Nucleus accumbens (tissue), 56 donors: Measurements from ENCODE around the gene PSMC6.
A peak's percentile ranks its signal among the peaks of the same experiment; 100 is the strongest.

Experiments
- DNase-seq, 56 donors: peaks; one replicate each; lab custom pipeline; 2025; lab: John Stamatoyannopoulos, UW

The PSMC6 gene

DNA sequence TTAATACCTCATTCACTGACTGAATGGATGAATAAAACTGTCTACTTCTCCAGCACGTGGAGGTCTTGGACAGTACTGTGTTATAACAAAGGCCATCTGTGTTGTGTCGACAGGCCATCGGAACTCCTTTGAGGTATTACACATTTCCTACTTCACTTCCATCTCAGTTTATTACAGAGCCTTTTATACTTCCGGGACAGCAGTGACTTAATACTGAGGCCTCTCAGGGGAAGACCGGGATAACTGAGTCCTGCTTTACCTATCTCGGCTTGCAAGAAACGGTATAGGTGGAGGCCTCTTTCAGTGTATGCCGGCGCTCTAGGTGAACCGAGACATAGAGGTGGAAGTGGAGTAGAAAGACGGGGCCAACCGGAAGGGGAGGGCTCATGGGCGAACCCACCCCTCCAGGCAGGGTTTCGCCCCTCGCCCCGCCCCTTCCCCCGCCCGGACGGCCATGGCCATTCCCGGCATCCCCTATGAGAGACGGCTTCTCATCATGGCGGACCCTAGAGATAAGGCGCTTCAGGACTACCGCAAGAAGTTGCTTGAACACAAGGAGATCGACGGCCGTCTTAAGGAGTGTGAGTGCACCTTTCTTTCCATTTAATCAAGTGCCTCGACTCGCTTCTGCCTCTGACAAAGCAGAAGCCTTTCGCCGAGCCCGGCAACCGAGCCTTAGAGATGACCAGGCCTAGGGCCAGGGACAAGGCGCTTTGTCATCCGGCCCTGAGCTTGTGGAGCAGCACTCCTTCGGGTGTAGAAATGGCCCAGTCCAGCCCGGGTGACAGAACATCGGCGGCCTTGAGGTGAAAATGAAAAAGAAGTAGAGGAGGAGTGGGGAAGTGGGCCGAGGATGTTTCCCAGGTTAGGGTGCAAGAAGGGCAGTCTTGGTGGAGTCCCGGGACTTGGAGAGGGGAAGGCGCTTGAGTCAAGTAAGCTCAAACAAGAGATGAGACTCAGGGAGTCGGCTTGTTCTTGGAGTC is at the start of gene PSMC6:
TSS of gene PSMC6 (plus strand) at position 477 of the 983 bp plus-strand sequence. CDS start at position 497, 20 bp downstream.
- DNase-seq = peak; percentile 45 to 97 (median 90)

DNA sequence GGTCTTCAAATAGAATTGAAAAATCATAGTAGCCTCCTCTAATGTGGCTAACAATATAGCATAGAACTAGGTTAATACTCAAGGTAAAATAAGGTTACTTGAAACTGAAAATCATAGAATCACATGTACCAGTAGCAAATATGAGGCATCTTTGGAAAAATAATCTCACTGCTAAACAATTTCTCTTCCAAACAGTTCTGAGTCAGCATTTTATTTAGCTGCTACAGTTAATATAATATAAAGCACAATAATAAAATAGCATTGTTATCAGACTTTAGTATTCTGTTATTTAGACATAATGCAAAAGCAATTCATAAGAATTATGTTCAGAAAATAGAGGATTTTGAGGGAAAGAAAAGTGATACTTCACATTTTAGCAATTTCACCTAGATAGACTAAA is 46.7 kb upstream of the PSMC6 start:
- no peak for DNase-seq

DNA sequence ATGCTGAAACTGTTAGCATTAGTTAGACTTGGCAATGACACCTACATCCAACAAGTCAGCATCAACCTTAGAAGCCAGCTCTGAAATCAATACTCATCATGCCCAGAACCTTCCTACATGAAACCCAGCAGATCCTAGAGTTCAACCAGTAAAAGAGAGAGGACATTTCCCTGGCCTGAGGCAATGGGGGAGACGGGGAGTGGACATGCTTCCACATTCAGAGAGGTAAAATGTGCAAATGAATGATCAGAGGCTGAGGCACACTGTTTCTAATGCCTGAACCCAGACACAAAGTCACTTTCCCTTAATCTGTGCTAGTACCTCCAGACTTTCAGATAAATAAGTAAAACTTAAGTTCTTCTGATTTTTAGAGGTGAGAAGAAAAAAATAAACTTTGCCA is 46.2 kb upstream of the PSMC6 start:
- DNase-seq = no peak

DNA sequence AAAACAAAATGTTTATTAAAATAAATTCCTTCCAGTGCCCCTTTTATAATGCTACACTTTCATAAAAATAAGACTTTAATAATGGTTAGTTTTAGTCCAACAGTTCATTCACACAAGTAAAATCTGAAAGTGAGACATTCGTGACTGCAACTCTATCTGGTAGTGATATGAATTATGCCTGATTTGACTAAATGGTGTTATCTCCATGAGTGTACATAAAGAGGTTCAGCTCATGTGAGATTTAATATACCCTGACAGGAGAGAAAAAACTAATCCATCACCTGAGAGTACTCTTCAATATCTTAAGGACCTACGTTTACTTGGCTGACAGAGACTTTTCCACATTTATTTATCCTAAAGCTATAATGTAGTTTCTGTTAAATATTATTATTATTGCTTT is 45.7 kb upstream of the PSMC6 start:
- no peak for DNase-seq

DNA sequence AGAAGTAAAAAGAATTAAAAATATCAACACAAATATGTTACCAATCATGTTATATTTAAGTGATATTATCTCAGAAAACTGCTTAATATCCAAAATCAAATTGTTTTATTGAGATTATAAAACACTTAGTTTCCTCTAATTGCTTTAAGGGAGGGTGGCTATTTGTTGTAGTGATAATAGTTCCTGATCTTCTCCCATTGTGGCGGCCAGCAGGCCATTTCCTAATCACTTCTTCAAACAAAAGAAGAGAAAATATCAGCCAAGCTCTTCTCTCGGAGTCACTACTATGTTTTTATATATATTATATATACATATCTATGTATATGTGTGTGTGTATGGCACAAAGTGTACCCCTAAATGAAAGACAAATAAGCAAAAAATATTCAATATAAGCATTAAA is 43.1 kb upstream of the PSMC6 start:
- DNase-seq = no peak

DNA sequence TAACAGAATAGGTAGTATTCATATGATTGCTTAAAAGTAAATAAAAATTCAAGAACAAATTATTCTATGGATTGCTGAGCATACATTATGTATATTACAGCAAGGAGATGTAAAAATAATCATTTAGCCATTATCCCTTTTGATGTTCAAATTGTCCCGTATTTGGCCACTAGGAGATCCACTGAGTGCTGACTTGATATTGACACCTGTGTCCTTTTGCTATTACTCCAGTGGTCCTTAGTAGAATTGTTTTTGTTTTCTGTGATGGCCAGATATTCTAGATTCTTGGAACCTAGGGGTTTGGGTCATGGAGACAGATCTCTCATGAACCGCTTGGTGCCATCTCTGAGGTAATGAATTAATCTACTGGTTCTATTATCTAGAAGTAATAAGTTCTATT is 28.4 kb upstream of the PSMC6 start:
- no peak for DNase-seq

DNA sequence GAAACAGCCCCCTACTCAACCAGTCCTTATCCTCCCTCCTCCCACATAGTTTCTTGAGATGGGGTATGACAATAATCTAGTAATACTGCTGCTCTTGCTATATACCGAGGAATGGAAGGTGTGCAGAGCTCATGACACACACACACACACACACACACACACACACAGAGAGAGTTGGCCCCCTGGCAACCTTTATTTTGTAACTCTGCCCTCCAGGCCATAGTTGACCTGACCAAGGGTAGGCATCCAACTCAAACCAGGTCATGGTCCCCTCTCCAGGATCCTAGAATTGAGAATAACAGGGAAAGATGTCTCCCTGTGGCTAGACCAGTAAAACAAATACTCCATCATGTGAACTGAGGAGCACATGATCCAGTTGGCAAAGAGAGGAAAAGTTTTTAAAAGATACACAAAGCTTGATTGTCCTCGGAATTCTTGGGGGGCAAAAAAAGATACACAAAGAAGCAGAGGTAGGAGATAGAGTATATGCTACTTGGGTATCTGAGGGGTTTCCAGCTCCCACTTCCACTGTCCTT is 22.9 kb upstream of the PSMC6 start:
- no peak for DNase-seq

DNA sequence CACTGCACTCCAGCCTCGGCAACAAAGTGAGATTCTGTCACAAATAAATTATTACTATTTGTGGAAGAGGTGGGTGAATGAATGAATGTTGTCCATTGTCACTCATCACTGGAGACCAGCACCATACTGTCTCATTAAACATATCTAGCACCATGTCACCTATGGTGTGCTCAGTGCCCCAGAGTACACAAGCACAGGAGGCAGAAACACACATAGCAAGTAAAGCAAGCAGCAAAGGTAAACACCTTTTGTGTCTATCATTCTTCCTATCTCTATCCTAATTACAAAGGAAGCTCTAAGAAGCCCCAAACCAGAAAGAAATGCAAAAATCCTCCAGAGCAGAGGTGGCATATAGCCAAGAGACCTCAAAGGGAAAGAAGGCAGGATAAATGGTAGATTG is 20.8 kb upstream of the PSMC6 start:
- no peak for DNase-seq

DNA sequence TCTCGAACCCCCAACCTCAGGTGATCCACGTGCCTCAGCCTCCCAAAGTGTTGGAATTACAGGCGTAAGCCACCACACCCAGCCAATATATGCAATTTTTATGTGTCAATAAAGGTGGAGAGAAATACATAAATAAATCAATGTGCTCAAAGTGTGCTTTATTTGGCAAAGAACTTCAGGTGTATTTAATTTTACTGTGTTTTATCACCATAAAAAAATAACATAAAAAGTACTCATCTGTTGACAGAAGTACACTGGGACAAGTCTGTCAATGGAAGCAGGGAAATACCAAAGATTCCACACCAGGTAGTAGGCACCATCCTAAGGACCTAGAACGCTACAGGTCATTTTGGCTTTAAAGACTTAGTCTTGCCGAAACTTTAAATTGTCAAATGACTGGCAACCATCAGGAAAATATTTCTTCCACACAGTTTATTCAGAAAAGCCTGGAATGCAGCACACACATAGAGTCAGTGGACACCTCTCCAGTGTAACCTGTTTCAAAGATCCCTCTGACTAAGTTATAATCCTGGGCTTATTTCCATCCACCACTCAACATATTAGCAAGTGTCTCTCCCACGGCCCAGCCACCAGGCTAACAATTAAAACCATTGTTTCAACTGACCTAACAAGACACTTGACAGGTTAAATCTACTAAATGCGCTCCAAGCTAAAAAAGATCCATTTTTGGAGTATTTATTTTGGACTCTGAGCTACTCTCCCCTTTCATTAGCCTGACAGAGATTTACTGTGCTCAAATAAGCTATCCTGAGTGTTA is 15.8 kb upstream of the PSMC6 start:
- no peak for DNase-seq

DNA sequence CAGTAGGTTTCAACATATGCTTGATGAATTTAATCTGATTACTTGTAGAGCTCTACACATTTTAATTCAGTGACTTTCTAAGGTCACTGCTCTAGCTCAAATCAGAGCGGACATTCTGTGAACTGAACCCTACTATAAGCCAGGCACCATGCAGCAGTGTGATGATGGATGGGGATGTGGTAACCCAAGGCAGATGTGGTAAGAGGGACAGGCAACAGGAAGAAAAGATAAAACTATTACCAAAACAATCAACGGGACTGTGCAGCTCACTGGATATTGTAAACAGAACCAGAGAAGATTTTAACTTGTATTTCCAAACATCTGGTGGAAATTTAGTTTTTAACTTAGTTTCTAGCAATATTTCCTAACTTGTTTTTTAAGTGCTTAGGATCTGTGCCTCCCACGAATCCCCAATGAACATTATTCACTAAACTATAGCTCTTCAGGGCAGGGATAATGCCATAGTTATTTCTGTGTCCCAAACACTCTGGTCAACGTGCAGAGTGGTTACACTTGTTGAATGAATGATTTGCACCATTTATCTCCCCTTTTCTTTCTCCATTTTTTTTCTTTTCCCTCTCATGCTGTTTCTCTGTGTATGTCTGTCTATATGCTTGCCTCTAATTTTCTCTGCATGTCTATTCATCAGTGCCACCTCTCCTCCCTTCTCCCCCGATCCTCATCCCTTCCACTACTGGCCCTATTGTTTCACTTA is 14.6 kb upstream of the PSMC6 start:
- no peak for DNase-seq

DNA sequence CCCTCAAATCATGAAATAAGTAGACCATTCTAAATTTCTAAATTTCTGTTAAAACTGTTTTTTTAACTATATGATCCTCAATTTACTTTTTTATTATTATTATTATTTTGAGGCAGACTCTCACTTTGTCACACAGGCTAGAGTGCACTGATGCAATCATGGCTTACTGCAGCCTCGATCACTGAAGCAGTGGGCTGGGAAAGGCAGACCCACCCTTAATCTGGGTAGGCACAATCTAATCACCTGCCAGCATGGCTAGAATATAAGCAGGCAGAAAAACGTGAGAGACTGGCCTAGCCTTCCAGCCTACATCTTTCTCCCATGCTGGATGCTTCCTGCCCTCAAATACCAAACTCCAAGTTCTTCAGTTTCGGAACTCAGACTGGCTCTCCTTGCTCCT is 14.0 kb upstream of the PSMC6 start:
- DNase-seq = no peak

DNA sequence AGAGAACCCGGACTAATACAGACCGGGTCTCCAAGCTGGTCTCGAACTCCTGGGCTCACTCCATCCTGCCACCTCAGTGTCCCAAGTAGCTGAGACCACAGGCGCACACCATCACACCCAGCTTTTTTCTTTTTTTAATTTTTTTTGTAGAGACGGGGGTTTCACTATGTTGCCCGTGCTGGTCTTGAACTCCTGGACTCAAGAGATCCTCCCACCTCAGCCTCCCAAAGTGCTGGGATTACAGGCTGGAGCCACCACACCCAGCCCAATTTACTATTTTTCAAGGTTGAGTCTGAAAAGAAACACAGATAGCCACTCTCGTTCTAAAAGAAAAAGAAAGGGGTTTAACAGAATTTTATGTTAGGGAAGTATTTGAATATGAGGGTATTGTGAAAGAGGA is 13.5 kb upstream of the PSMC6 start:
- no peak for DNase-seq

DNA sequence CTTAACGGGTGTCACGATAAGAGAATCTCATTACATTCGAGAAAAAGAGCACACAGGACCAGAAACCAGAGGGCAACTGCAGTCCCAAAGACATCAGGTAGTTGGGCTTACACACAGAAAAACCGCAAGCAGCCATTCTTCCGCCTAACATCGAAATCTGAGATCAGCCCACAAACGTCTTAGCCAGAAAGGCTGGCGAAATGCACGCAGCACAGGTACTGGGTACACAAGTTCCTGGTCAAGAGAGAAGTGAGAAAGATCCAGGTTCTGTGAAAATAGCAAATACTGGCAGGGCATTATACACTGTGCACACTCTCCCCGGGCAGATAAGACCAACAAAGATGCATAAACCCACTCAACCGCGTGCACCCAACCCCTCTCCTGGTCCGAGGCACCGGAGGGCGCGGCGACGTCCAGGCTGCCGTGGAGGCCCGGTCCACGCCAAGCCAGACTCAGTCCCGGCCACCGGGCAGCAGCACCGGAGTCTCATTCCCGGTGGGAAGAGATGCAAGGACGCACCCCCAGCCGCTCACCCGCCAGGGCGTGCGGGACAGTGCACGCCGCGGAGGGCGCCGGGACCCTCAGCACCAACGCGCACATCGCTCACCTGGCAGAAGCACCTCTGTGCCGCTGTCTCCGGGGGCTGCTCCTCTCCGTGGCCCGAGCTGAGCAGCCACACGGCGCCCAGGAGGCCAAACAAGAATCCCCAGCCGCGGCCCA is 12.1 kb upstream of the PSMC6 start:
- DNase-seq = peak in 29 of 56 donors; percentile 9 to 68 (median 47)

DNA sequence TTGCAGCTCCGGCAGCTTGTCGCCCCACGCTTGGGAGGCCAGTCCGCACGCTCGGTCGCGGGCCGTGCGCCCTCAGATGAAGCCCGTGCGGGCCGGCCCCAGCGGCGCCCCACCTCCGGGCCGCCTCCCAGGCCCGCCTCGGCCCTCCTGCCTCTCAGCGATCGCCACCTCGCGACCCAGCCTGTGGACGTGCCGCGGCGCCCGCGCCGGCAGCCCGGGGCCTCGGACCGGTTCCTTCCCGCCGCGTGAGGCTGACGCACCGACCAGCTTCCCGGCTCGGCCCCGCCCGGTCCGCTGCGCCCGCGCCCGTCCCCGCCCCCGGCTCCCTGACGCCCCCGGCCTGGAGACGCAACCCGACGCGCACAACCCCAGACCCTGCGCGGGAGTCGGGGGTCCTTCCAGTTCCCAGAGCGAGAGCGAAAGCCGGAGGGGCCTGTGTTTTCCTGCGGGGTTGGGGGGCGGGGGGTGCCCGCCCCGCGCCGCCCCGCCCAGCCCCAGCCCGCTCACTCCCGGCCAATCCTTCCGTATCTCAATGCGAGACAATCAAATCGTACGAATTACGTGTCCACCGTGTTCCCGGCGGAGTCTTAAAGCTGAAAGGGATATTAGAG is 11.4 kb upstream of the PSMC6 start, which contains the start of gene ERO1A:
TSS of gene ERO1A (minus strand) at position 78 of the 611 bp plus-strand sequence. CDS start at position 1, 77 bp downstream.
- DNase-seq = peak in 53 of 56 donors; percentile 8 to 83 (median 59)

DNA sequence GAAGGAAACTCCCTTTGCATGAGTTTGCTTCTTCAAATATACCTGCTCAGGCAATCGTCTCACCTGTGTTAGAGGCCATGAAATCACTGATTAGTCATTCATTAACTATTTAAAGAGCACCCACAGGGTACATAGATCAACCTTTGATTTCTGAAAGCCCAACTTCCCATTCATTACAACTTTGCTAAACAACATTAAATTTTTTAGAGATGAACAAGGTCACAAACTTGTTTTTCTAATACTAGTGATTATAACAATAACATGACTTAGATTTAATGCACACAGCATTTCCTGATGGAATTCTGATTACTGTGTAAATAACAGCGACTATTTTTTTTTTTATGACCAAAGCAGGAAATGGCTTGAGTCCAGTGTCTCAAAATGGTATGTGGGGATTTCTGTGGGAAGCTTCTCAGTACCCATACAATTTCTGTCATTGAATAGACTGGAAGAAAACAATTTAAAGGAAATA is 6.3 kb upstream of the PSMC6 start:
- DNase-seq = no peak

DNA sequence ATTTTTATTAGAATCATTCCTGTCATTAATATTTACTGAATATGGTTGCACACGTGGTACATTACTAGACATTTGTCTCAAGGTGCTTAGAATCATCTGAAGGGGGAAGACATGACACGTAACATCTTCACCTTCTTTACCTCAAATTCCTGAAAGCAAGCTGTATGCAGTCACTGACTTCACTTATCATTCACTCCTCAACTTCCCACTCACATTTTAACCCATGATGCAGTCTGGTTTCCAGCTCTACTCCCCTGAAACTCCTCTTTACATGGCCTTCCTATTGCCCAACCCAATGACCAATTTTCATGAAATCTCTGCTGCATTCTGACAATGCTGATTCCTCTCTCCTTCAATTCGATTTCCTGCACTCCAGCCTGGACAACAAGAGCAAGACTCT is 5.8 kb upstream of the PSMC6 start:
- no peak for DNase-seq

DNA sequence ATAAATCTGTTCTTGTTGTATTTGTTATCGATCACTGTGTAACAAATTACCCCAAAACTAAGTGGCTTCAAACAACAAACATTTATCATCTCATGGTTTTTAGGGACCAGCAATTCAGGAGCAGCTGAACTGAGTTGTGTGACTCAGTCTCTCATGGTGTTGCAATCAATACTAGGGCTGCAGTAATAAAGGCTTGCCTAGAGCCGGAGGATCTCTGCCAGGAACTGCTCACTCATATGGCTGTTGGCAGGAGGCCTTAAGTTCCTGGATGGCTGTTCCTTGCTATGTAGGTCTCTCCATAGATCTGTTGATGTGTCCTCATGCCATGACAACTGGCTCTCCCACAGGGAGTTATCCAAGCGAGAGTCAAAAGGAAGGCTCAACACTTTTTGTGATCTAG is 3.8 kb upstream of the PSMC6 start:
- no peak for DNase-seq

DNA sequence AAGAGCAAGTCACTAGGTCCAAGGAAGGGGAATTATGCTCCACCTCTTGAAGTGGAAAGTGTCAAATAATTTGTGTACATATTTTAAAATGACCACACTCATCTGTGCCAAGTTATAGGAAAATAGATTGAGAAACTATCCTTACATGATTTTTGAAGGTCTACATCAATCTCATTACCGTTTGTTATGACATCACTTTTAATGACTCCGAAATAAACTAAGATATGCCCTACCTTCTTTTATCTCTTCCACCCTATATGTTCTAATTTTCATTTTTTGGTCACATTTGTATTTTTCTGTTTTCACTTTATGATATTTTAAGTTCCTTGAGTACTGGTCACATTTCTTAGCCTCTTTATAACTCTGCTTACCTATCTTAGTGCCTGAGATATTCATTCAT is 3.3 kb upstream of the PSMC6 start:
- DNase-seq = no peak

DNA sequence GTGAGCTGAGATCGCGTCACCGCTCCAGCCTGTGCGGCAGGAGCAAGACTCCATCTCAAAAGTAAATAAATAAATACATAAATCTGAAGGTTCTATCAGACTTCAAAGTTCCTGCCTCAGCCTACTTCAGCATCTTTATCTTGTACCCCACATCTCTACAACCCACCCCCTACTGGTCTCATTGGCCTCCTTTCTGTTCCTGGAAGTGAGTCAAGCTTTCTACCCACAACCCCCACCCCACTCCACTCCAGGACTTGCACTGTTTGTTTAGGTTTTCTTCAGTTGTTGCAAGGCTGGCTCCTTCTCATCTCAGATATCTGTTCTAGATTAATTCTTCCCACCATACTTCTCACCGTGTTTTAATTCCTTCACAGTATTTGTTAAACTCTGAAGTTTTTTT is 714 bp upstream of the PSMC6 start:
- DNase-seq = no peak
